ENCODE data around the gene SLC39A11. TPM values are rescaled to one million over a fixed set of nuclear protein-coding genes. Genes with fewer than 3 reads are reported as not detected.

The SLC39A11 gene
- total and polyA plus RNA-seq, 2 of the 13 experiments (the other 11 are each of a cell fraction or from before 2014, with no cell fraction given) = 17.2 to 31.5 TPM

DNA sequence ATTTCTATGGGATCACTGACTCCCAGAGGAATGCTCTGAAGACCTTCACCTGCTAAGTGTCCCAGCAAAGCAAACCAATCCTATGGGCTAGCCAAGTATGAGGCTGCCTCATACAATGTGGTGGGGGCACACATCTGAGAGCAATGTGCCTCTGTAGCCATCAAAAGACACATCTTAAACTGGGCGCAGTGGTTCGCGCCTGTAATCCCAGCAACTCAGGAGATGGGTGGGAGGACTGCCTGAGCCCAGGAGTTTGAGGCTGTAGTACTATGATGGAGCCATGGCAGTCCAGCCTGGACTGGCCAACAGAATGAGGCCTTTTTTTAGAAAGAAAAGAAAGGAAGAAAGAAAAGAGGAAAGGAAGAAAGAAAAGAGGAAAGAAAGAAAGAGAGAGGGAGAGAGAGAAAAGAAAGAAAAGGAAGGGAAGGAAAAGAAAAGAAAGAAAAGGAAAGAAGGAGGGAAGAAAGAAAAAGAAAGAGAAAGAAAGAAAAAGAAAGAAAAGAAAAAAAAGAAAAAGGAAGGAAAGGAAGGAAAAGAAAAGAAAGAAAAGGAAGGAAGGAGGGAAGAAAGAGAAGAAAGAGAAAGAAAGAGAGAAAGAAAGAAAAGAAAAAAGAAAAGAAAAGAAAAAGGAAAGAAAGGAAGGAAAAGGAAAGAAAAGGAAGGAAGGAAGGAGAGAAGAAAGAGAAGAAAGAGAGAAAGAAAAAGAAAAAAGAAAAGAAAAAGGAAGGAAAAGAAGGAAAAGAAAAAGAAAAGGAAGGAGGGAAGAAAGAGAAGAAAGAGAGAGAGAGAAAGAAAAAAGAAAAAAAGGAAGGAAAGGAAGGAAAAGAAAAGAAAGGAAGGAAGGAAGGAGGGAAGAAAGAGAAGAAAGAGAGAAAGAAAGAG lies 430.3 kb downstream of the SLC39A11 start:
- Histone ChIP-seq H3K27ac (ENCODE audit: extremely low read length, insufficient read depth, low read length) (peak overlapping the region; percentile 34), H3K9me3 (ENCODE audit: low read length) (no peaks in the 10 kb centered on the region), H3K4me2 (ENCODE audit: low read depth, low read length) (peak overlapping the region; percentile 60), H3K79me2 (ENCODE audit: insufficient read depth, low read length) (no peaks in the 10 kb centered on the region), H3K9ac (ENCODE audit: insufficient read depth, low read depth, low read length) (peak overlapping the region; percentile 56), H3K4me3 (replicated peaks in 1 of 3; ENCODE audit: insufficient read depth in 1 of 3, low read depth in 2 of 3, low read length in 3 of 3) (peak overlapping the region in 1 of 3 experiments; percentile 36; a peak in 1 of 6 replicates), H3K27me3 (ENCODE audit: control insufficient read depth in 1 of 2, insufficient read depth in 2 of 2, low read length in 2 of 2) (no peaks in the 10 kb centered on the region), H4K20me1 (ENCODE audit: insufficient read depth, low read length) (no peaks in the 10 kb centered on the region), H2AFZ (ENCODE audit: low read length) (no peak overlapping the region), H3K4me1 (ENCODE audit: insufficient read depth, low read length) (peaks cover 46% of the 10 kb centered on the region), H3K36me3 (replicated peaks in 1 of 2; ENCODE audit: control insufficient read depth in 1 of 2, insufficient read depth in 2 of 2, low read length in 2 of 2) (no peaks in the 10 kb centered on the region)
- TSS peak; percentile 72 for BruUV-seq (replicated peaks)
- intact Hi-C loops (cut with micrococcal nuclease; ENCODE audit: unreplicated experiment) = loop anchor here (1.0 to 5.0 kb wide), 5 partner anchors 22 to 102 kb away; no protein-coding TSS in a partner anchor
- CTCF ChIA-PET (ENCODE audit: low intra/inter-chr PET ratio, low total read pairs) = no interaction called here
- ATAC-seq (no peak; the same call in none of the 3 replicates), FAIRE-seq (peak; percentile 60), DNase-seq (ENCODE audit: low spot score) (peak; percentile 62)
- in situ Hi-C loops (cut with HindIII; ENCODE audit: extremely low pct_ligation_motif_present, low pct_unique_long_range_greater_than_20kb) = no loop called here
- POLR2A ChIA-PET = interaction anchor here (1.5 to 1.7 kb wide), 2 partner anchors 70 to 82 kb away, joined by 8 to 9 read pairs; no protein-coding TSS in a partner anchor
- 95% methylated on average over 3 of the region's 3 CpGs for WGBS (ENCODE audit: low lambda C conversion rate)
- no peak for TF ChIP-seq MIER2 (CRISPR knock-in tag; IDR thresholded peaks at IDR 0.05)
- TF ChIP-seq ZNF263 (CRISPR knock-in tag; IDR thresholded peaks at IDR 0.05) = peak; percentile 59; the same call in 1 of the 2 replicates
- TF ChIP-seq ZNF232 (CRISPR knock-in tag; IDR thresholded peaks at IDR 0.05; ENCODE audit: borderline replicate concordance) = no peak
- TF ChIP-seq ZNF343 (CRISPR knock-in tag; IDR thresholded peaks at IDR 0.05) = no peak
- TF ChIP-seq GATAD2A (CRISPR knock-in tag; IDR thresholded peaks at IDR 0.05) = no peak
- TF ChIP-seq KLF13 (CRISPR knock-in tag; IDR thresholded peaks at IDR 0.05) = 0 out of 2 replicates have a peak, but pooled peaks have one; percentile 6
- TF ChIP-seq ESRRA (CRISPR knock-in tag; IDR thresholded peaks at IDR 0.05; ENCODE audit: low read depth) = no peak
- TF ChIP-seq, protein P1, sequence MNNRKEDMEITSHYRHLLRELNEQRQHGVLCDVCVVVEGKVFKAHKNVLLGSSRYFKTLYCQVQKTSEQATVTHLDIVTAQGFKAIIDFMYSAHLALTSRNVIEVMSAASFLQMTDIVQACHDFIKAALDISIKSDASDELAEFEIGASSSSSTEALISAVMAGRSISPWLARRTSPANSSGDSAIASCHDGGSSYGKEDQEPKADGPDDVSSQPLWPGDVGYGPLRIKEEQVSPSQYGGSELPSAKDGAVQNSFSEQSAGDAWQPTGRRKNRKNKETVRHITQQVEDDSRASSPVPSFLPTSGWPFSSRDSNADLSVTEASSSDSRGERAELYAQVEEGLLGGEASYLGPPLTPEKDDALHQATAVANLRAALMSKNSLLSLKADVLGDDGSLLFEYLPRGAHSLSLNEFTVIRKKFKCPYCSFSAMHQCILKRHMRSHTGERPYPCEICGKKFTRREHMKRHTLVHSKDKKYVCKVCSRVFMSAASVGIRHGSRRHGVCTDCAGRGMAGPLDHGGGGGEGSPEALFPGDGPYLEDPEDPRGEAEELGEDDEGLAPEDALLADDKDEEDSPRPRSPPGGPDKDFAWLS (CRISPR knock-in tag; IDR thresholded peaks at IDR 0.05; ENCODE audit: borderline replicate concordance) = no peak
- TF ChIP-seq, protein P2, sequence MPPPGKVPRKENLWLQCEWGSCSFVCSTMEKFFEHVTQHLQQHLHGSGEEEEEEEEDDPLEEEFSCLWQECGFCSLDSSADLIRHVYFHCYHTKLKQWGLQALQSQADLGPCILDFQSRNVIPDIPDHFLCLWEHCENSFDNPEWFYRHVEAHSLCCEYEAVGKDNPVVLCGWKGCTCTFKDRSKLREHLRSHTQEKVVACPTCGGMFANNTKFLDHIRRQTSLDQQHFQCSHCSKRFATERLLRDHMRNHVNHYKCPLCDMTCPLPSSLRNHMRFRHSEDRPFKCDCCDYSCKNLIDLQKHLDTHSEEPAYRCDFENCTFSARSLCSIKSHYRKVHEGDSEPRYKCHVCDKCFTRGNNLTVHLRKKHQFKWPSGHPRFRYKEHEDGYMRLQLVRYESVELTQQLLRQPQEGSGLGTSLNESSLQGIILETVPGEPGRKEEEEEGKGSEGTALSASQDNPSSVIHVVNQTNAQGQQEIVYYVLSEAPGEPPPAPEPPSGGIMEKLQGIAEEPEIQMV (CRISPR knock-in tag; IDR thresholded peaks at IDR 0.05; ENCODE audit: low read depth) = no peak
- 0 out of 2 replicates have a peak, but pooled peaks have one; percentile 25 for TF ChIP-seq NFATC3 (CRISPR knock-in tag; IDR thresholded peaks at IDR 0.05)
- TF ChIP-seq SSRP1 (CRISPR knock-in tag; IDR thresholded peaks at IDR 0.05) = no peak
- TF ChIP-seq, protein P3, sequence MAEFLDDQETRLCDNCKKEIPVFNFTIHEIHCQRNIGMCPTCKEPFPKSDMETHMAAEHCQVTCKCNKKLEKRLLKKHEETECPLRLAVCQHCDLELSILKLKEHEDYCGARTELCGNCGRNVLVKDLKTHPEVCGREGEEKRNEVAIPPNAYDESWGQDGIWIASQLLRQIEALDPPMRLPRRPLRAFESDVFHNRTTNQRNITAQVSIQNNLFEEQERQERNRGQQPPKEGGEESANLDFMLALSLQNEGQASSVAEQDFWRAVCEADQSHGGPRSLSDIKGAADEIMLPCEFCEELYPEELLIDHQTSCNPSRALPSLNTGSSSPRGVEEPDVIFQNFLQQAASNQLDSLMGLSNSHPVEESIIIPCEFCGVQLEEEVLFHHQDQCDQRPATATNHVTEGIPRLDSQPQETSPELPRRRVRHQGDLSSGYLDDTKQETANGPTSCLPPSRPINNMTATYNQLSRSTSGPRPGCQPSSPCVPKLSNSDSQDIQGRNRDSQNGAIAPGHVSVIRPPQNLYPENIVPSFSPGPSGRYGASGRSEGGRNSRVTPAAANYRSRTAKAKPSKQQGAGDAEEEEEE (CRISPR knock-in tag; IDR thresholded peaks at IDR 0.05; ENCODE audit: borderline replicate concordance) = no peak
- no peak for TF ChIP-seq SKI (IDR thresholded peaks at IDR 0.05; ENCODE audit: partially characterized antibody)
- no peak for TF ChIP-seq KLF9 (CRISPR knock-in tag; IDR thresholded peaks at IDR 0.05; ENCODE audit: low read depth)
- no peak for TF ChIP-seq ARID3A (IDR thresholded peaks at IDR 0.05; ENCODE audit: low read depth, low read length)
- TF ChIP-seq GTF2F1 (IDR thresholded peaks at IDR 0.05; ENCODE audit: low read length) = no peak
- TF ChIP-seq ZNF737 (CRISPR knock-in tag; IDR thresholded peaks at IDR 0.05; ENCODE audit: borderline replicate concordance) = no peak

All from HepG2 (cell line).